H9 (cell line): ENCODE results near the gene KIRREL3. TPM values are rescaled to one million over a fixed set of nuclear protein-coding genes. Genes with fewer than 3 reads are reported as not detected.

Source experiments
- DNase-seq: peaks from one replicate; pipeline ENCODE4 v3.0.0-alpha.2; 2017
- H2AFZ ChIP-seq: one replicate; pipeline ENCODE4 v1.6.1; 2013; ENCODE audit warnings: mild to moderate bottlenecking, low read length, control low read depth, moderate library complexity
- H2AK5ac ChIP-seq: 2 replicates; pipeline ENCODE4 v1.6.1; 2013; ENCODE audit warnings: low read length, control low read depth, mixed read lengths; ENCODE audit not compliant: insufficient read length
- H2BK120ac ChIP-seq: one replicate; pipeline ENCODE4 v1.6.1; 2013; ENCODE audit warnings: low read depth, mild to moderate bottlenecking, low read length, control low read depth, inconsistent platforms; ENCODE audit not compliant: poor library complexity, severe bottlenecking
- H2BK12ac ChIP-seq: 2 replicates; pipeline ENCODE4 v1.6.1; 2013; ENCODE audit warnings: low read length, control low read depth, mixed read lengths, low read depth; ENCODE audit not compliant: insufficient read length
- H2BK15ac ChIP-seq: 2 replicates; pipeline ENCODE4 v1.6.1; 2013; ENCODE audit warnings: low read depth, low read length, control low read depth
- H2BK20ac ChIP-seq: one replicate; pipeline ENCODE4 v1.6.1; 2013; ENCODE audit warnings: low read depth, mild to moderate bottlenecking, low read length, control low read depth, inconsistent platforms; ENCODE audit not compliant: poor library complexity, severe bottlenecking
- H2BK5ac ChIP-seq: 2 replicates; pipeline ENCODE4 v1.6.1; 2013; ENCODE audit warnings: low read length, control low read depth, mixed read lengths; ENCODE audit not compliant: insufficient read length
- H3K14ac ChIP-seq: 2 replicates; pipeline ENCODE4 v1.6.1; 2013; ENCODE audit warnings: low read length, control low read depth; ENCODE audit not compliant: insufficient read depth
- H3K18ac ChIP-seq: 2 replicates; pipeline ENCODE4 v1.6.1; 2013; ENCODE audit warnings: low read depth, mild to moderate bottlenecking, mixed read lengths, low read length, control low read depth; ENCODE audit not compliant: insufficient read length
- H3K23ac ChIP-seq: 2 replicates; pipeline ENCODE4 v1.6.1; 2013; ENCODE audit warnings: low read length, control low read depth, mixed read lengths, low read depth; ENCODE audit not compliant: insufficient read length
- H3K23me2 ChIP-seq: 2 replicates; pipeline ENCODE4 v1.6.1; 2013; ENCODE audit warnings: low read depth, mild to moderate bottlenecking, mixed read lengths, low read length, control low read depth; ENCODE audit not compliant: insufficient read length, poor library complexity, severe bottlenecking
- H3K27ac ChIP-seq: 2 replicates; pipeline ENCODE4 v1.5.1; 2013; ENCODE audit warnings: low read length, control low read depth, mixed read lengths, low read depth; ENCODE audit not compliant: insufficient read length
- H3K27me3 ChIP-seq: 2 replicates; pipeline ENCODE4 v1.6.1; 2013; ENCODE audit warnings: low read length, control low read depth, inconsistent platforms; ENCODE audit not compliant: insufficient read depth
- H3K4ac ChIP-seq: 2 replicates; pipeline ENCODE4 v1.6.1; 2013; ENCODE audit warnings: low read depth, mild to moderate bottlenecking, control low read depth, inconsistent platforms, low read length, moderate library complexity
- H3K4me1 ChIP-seq: 2 replicates; pipeline ENCODE4 v1.6.1; 2013; ENCODE audit warnings: low read length, control low read depth, inconsistent platforms; ENCODE audit not compliant: insufficient read depth
- H3K4me2 ChIP-seq: 2 replicates; pipeline ENCODE4 v1.6.1; 2013; ENCODE audit warnings: low read length, control low read depth, mixed read lengths; ENCODE audit not compliant: insufficient read length, insufficient read depth
- H3K56ac ChIP-seq: 2 replicates; pipeline ENCODE4 v1.6.1; 2013; ENCODE audit warnings: low read depth, mild to moderate bottlenecking, mixed read lengths, low read length, control low read depth; ENCODE audit not compliant: insufficient read length
- H3K79me1 ChIP-seq: 2 replicates; pipeline ENCODE4 v1.6.1; 2013; ENCODE audit warnings: low read depth, mild to moderate bottlenecking, moderate library complexity, low read length, control low read depth, inconsistent platforms; ENCODE audit not compliant: insufficient read depth, poor library complexity, severe bottlenecking
- H3K79me2 ChIP-seq: 2 replicates; pipeline ENCODE4 v1.6.1; 2013; ENCODE audit warnings: low read length, control low read depth, inconsistent platforms; ENCODE audit not compliant: insufficient read depth
- H3K9ac ChIP-seq: 2 replicates; pipeline ENCODE4 v1.6.1; 2013; ENCODE audit warnings: low read length, control low read depth, mixed read lengths; ENCODE audit not compliant: insufficient read length; ENCODE audit errors: extremely low read depth
- H3K9me3 ChIP-seq: one replicate; pipeline ENCODE4 v1.6.1; 2013; ENCODE audit warnings: low read depth, low read length, inconsistent platforms; ENCODE audit not compliant: control insufficient read depth
- H3T11ph ChIP-seq: one replicate; pipeline ENCODE4 v1.6.1; 2013; ENCODE audit warnings: mild to moderate bottlenecking, low read length, control low read depth, inconsistent platforms
- H4K20me1 ChIP-seq: one replicate; pipeline ENCODE4 v1.6.1; 2013; ENCODE audit not compliant: control insufficient read depth, insufficient read length, insufficient read depth
- H4K5ac ChIP-seq: 2 replicates; pipeline ENCODE4 v1.6.1; 2013; ENCODE audit warnings: low read depth, mild to moderate bottlenecking, mixed read lengths, low read length, control low read depth; ENCODE audit not compliant: insufficient read length
- H4K8ac ChIP-seq: replicated peaks from 2 replicates; pipeline ENCODE4 v1.6.1; 2013; ENCODE audit warnings: low read length, control low read depth, mixed read lengths, low read depth; ENCODE audit not compliant: insufficient read length
- H4K91ac ChIP-seq: 2 replicates; pipeline ENCODE4 v1.6.1; 2013; ENCODE audit warnings: low read depth, mild to moderate bottlenecking, moderate library complexity, mixed read lengths, low read length, control low read depth; ENCODE audit not compliant: insufficient read length
- H3K27ac Mint-ChIP-seq, 3 experiments: 2 replicates in 2 of 3; 3 replicates in 1 of 3; pipeline ENCODE4 v1.8.0; 2020 to 2021; ENCODE audit warnings: mixed read lengths in 3 of 3, mild to moderate bottlenecking in 1 of 3, moderate library complexity in 1 of 3
- H3K27me3 Mint-ChIP-seq: 2 replicates; pipeline ENCODE4 v1.8.0; 2021; ENCODE audit warnings: low read depth, mild to moderate bottlenecking, moderate library complexity, mixed read lengths
- H3K36me3 Mint-ChIP-seq, 3 experiments: 2 replicates in 2 of 3; 3 replicates in 1 of 3; pipeline ENCODE4 v1.8.0; 2020 to 2021; ENCODE audit warnings: low read depth in 3 of 3, mixed read lengths in 3 of 3; ENCODE audit not compliant: insufficient read depth in 1 of 3
- H3K4me1 Mint-ChIP-seq, 2 experiments: 2 replicates each; pipeline ENCODE4 v1.8.0; 2020; ENCODE audit warnings: mixed read lengths in 2 of 2
- H3K4me3 Mint-ChIP-seq, 2 experiments: 2 replicates in 1 of 2; 3 replicates in 1 of 2; pipeline ENCODE4 v1.8.0; 2020 to 2021; ENCODE audit warnings: mild to moderate bottlenecking in 2 of 2, mixed read lengths in 2 of 2, moderate library complexity in 1 of 2
- H3K9me3 Mint-ChIP-seq, 2 experiments: 2 replicates in 1 of 2; 3 replicates in 1 of 2; pipeline ENCODE4 v1.8.0; 2020; ENCODE audit warnings: mild to moderate bottlenecking in 2 of 2, mixed read lengths in 2 of 2, moderate library complexity in 1 of 2
- WGBS: extraction: QIAGEN DNeasy Blood & Tissue Kit; methylation state at CpG from one replicate; pipeline ENCODE4 v1.1.7; 2013; ENCODE audit warnings: missing lambda C conversion rate, low lambda C conversion rate, mixed read lengths; ENCODE audit not compliant: insufficient read length; ENCODE audit errors: extremely low coverage; 5-methylcytosine and 5-hydroxymethylcytosine counted together
- total RNA-seq: library from RNA; stranded (reverse); gene quantifications from 2 replicates; pipeline ENCODE4 v1.2.1, GENCODE V29; 2021
- TF ChIP-seq, protein P1 (sequence below): fragments of 200-600 bp; sonication (generic); conservative IDR thresholded peaks from 3 replicates; pipeline ENCODE4 v1.8.0; 2021; ENCODE audit warnings: antibody characterized with exemption, mild to moderate bottlenecking

KIRREL3 gene
- total RNA-seq, 1 experiment from 2014 or later: 0.17 TPM

GRCh38 chr11:126669416-126669815 is 331.2 kb downstream of the KIRREL3 start:
- Histone ChIP-seq H4K20me1 (no peaks in the 10 kb centered on the region), H3K79me1 (no peaks in the 10 kb centered on the region), H2BK120ac (no peak overlapping the region), H3K9me3 (no peaks in the 10 kb centered on the region), H3K27ac (no peak overlapping the region), H2AFZ (no peak overlapping the region), H3K4me1 (no peaks in the 10 kb centered on the region), H3T11ph (no peak overlapping the region), H4K91ac (no peak overlapping the region), H3K9ac (no peak overlapping the region), H2BK12ac (no peak overlapping the region), H3K4ac (no peak overlapping the region), H3K14ac (no peak overlapping the region), H3K56ac (no peak overlapping the region), H3K18ac (no peak overlapping the region), H2BK5ac (no peak overlapping the region), H2BK20ac (no peak overlapping the region), H3K23ac (no peak overlapping the region), H4K8ac (no peak overlapping the region), H3K79me2 (no peaks in the 10 kb centered on the region), H3K23me2 (no peaks in the 10 kb centered on the region), H4K5ac (no peak overlapping the region), H3K4me2 (no peak overlapping the region), H3K27me3 (no peaks in the 10 kb centered on the region), H2BK15ac (no peak overlapping the region), H2AK5ac (no peak overlapping the region)
- Mint-ChIP-seq H3K4me3 (no peak overlapping the region), H3K4me1 (peaks cover 0 to 8% of the 10 kb centered on the region in 2 experiments; a peak in 1 of 4 replicates), H3K36me3 (no peaks in the 10 kb centered on the region), H3K27me3 (peaks cover 22% of the 10 kb centered on the region), H3K9me3 (no peaks in the 10 kb centered on the region), H3K27ac (no peak overlapping the region)
- no peak for DNase-seq
- WGBS: no CpG with 5 or more reads among the region's 5 CpGs
- TF ChIP-seq, protein P1, sequence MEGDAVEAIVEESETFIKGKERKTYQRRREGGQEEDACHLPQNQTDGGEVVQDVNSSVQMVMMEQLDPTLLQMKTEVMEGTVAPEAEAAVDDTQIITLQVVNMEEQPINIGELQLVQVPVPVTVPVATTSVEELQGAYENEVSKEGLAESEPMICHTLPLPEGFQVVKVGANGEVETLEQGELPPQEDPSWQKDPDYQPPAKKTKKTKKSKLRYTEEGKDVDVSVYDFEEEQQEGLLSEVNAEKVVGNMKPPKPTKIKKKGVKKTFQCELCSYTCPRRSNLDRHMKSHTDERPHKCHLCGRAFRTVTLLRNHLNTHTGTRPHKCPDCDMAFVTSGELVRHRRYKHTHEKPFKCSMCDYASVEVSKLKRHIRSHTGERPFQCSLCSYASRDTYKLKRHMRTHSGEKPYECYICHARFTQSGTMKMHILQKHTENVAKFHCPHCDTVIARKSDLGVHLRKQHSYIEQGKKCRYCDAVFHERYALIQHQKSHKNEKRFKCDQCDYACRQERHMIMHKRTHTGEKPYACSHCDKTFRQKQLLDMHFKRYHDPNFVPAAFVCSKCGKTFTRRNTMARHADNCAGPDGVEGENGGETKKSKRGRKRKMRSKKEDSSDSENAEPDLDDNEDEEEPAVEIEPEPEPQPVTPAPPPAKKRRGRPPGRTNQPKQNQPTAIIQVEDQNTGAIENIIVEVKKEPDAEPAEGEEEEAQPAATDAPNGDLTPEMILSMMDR: no peak
